A673 (cell line): ENCODE data around the gene KLHL10. TPM values are rescaled to one million over a fixed set of nuclear protein-coding genes. Genes with fewer than 3 reads are reported as not detected.

Source experiments
- Bru-seq: library from RNA; stranded (reverse); fragments of 400-500 nt; gene quantifications from one replicate; lab custom pipeline; 2021; lab: Mats Ljungman, UMichigan
- BruChase-seq, 2 experiments: library from RNA; stranded (reverse); fragments of 400-500 nt; gene quantifications; one replicate each; lab custom pipeline; 2021; lab: Mats Ljungman, UMichigan
- BruUV-seq: library from RNA; stranded (reverse); fragments of 400-500 nt; replicated peaks from 2 replicates; lab custom pipeline; 2021; lab: Mats Ljungman, UMichigan
- CTCF ChIA-PET: fragments of 300-600 bp; sonication (Branson Sonifier 250); formaldehyde crosslinking; loops from one replicate; lab custom pipeline; 2022; ENCODE audit warnings: antibody characterized with exemption; lab: Charles Lee
- POLR2A ChIA-PET: fragments of 300-600 bp; sonication (Branson Sonifier 250); formaldehyde crosslinking; loops from one replicate; lab custom pipeline; 2022; ENCODE audit warnings: antibody characterized with exemption; ENCODE audit not compliant: low non-redundant PET; lab: Charles Lee
- DNase-seq: peaks from one replicate; pipeline ENCODE4 v3.0.0-alpha.2; 2015; ENCODE audit warnings: low spot score
- H3K27ac ChIP-seq: fragments of 200-600 bp; sonication (generic); 2 replicates; pipeline ENCODE4 v1.5.1; 2016; ENCODE audit warnings: mixed run types, low read depth, mild to moderate bottlenecking, mixed read lengths, antibody characterized with exemption, low read length; ENCODE audit not compliant: poor library complexity, severe bottlenecking
- H3K27me3 ChIP-seq: fragments of 200-600 bp; sonication (generic); replicated peaks from 2 replicates; pipeline ENCODE4 v1.6.1; 2017; ENCODE audit warnings: mixed run types, low read depth, mild to moderate bottlenecking, mixed read lengths, antibody characterized with exemption, low read length; ENCODE audit not compliant: insufficient read depth, poor library complexity
- H3K36me3 ChIP-seq: fragments of 200-600 bp; sonication (generic); 2 replicates; pipeline ENCODE4 v1.6.1; 2016; ENCODE audit warnings: mixed run types, mild to moderate bottlenecking, mixed read lengths, antibody characterized with exemption, low read length; ENCODE audit not compliant: insufficient read depth, poor library complexity, severe bottlenecking
- H3K4me1 ChIP-seq: fragments of 200-600 bp; sonication (generic); 2 replicates; pipeline ENCODE4 v1.6.1; 2017; ENCODE audit warnings: mixed run types, mild to moderate bottlenecking, mixed read lengths, antibody characterized with exemption, low read length; ENCODE audit not compliant: insufficient read depth, poor library complexity, severe bottlenecking
- H3K4me3 ChIP-seq: fragments of 200-600 bp; sonication (generic); 2 replicates; pipeline ENCODE4 v1.5.1; 2016; ENCODE audit warnings: low read depth, mixed run types, mild to moderate bottlenecking, mixed read lengths, low read length; ENCODE audit not compliant: poor library complexity, severe bottlenecking
- H3K9me3 ChIP-seq: fragments of 200-600 bp; sonication (generic); 2 replicates; pipeline ENCODE4 v1.6.1; 2016; ENCODE audit warnings: mixed run types, low read depth, mild to moderate bottlenecking, mixed read lengths, antibody characterized with exemption, low read length; ENCODE audit not compliant: poor library complexity, severe bottlenecking
- EZH2 ChIP-seq: fragments of 200-600 bp; sonication (generic); IDR thresholded peaks from 2 replicates; pipeline ENCODE4 v1.6.1; 2017; ENCODE audit warnings: borderline replicate concordance, low read depth, mild to moderate bottlenecking, mixed read lengths, antibody characterized with exemption, low read length; ENCODE audit not compliant: poor library complexity, severe bottlenecking
- intact Hi-C: fragments of 100-400 bp; cut with micrococcal nuclease; formaldehyde crosslinking; loops from one replicate; pipeline ENCODE4 v1.10.0; 2022; ENCODE audit not compliant: unreplicated experiment
- long read RNA-seq: library from polyadenylated mRNA; stranded (forward); transcript quantifications from one replicate; pipeline ENCODE4 v2.0.0, GENCODE V29; 2022
- total RNA-seq: library from RNA; stranded (reverse); gene quantifications from 2 replicates; pipeline ENCODE4 v1.2.3, GENCODE V29; 2021
- TF ChIP-seq, protein P1 (sequence below): fragments of 300-800, 200-600 bp; sonication (generic); conservative IDR thresholded peaks from 2 replicates; pipeline ENCODE4 v1.5.1; 2017; ENCODE audit warnings: low read depth, mild to moderate bottlenecking, antibody characterized with exemption, low read length, moderate library complexity, mixed read lengths

The KLHL10 gene
- not detected in 2 replicates for total RNA-seq
- not detected for Bru-seq, nascent RNA
- BruChase-seq, experiment 1, labeled RNA remaining after a 2-hour chase, result not detected
- BruChase-seq, experiment 2, labeled RNA remaining after a 6-hour chase, result percentile 14 among the genes with signal in this experiment
- long read RNA-seq, result 0 reads

DNA sequence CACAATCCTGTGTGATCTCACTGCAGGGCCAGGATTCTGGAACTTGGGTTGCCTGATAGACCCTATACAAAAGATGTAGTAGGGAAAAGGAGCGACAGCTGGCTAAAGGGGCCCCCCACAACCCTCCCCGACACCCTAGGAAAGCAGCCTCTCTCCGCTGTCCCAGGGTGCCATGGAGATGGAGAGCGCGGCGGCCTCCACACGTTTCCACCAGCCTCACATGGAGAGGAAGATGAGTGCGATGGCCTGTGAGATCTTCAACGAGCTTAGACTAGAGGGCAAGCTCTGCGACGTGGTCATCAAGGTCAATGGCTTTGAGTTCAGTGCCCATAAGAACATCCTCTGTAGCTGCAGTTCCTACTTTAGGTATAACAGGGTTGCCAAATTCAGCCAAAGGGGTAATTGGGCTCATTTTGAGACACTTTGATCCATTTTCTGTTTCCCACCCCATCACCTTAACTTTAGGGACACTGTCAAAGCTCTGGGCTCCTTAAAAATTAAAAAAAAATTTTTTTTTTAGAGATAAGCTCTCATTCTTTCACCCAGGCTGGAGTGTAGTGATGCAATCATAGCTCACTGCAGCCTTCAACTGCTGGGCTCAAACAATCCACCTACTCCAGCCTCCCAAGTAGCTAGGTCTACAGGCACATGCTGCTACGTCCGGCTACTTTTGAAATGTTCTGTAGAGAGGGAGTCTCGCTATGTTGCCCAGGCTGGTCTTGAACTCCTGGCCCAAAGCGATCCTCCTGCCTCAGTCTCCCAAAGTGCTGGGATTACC lies at the start of gene KLHL10:
KLHL10 (plus strand) TSS at position 65 of the 778 bp plus-strand sequence; CDS start at position 173, 108 bp downstream.
- Histone ChIP-seq H3K27ac (no peak within 1 kb of the TSS), H3K9me3 (no peaks in the 10 kb centered on the region), H3K36me3 (no peaks in the 10 kb centered on the region), H3K4me3 (peak within 1 kb of the TSS; percentile 74), H3K4me1 (no peaks in the 10 kb centered on the region), H3K27me3 (no peaks in the 10 kb centered on the region)
- no peak for DNase-seq
- TF ChIP-seq, protein P1, sequence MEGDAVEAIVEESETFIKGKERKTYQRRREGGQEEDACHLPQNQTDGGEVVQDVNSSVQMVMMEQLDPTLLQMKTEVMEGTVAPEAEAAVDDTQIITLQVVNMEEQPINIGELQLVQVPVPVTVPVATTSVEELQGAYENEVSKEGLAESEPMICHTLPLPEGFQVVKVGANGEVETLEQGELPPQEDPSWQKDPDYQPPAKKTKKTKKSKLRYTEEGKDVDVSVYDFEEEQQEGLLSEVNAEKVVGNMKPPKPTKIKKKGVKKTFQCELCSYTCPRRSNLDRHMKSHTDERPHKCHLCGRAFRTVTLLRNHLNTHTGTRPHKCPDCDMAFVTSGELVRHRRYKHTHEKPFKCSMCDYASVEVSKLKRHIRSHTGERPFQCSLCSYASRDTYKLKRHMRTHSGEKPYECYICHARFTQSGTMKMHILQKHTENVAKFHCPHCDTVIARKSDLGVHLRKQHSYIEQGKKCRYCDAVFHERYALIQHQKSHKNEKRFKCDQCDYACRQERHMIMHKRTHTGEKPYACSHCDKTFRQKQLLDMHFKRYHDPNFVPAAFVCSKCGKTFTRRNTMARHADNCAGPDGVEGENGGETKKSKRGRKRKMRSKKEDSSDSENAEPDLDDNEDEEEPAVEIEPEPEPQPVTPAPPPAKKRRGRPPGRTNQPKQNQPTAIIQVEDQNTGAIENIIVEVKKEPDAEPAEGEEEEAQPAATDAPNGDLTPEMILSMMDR, result no peak
- no peak for TF ChIP-seq EZH2
- ChIA-PET CTCF (no interaction called here), POLR2A (no interaction called here)
- BruUV-seq, result no TSS peak
- intact Hi-C loops, result no loop called here

DNA sequence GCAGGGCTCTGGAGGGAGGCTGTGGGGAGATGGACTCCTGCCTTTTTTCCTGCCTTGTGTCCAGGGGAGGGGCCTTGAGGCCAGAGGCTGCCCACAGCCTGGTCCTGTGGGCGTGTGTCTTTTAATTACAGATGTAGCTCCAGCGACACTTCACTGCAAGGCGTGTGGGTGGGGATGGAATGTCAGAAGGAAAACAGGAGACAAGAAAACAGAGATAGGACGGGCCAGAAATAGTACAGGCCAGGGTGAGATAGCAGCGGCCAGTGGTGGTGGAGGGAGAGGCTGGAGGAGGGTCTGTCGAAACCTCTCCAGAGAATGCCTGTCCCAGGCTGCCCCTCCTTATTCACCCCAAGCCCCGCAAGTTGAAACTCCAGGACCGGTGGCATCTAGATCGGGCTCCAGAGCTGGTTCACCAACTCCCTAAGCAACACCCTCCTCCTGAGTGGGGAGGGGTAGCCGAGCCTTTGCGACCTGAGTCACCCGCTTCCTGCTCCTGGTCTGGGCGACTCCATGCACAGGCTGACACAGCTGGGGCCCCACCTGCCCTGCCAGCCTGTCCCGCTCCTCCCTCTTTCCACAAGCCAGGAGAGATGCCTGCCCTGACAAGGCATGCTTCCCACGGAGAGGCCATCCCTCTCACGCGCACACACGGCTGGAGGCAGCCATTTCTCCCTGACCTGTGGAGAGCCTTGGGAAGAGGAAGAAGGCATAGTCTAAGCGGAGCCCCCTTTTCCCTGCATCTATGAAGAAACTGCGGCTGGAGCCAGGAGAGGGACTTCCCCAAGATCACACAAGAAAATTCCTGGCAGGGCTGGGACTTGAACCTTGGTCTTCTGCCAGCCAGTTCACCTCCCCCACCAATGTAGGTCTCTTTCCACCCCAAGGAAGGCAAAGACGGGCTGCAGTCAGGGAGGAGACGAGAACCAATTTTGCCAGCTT lies 44.5 kb upstream of the KLHL10 start:
- Histone ChIP-seq H3K9me3 (no peaks in the 10 kb centered on the region), H3K4me3 (no peak overlapping the region), H3K4me1 (no peaks in the 10 kb centered on the region), H3K27ac (no peak overlapping the region), H3K27me3 (no peaks in the 10 kb centered on the region), H3K36me3 (no peaks in the 10 kb centered on the region)
- intact Hi-C loops, result no loop called here
- CTCF ChIA-PET, result no interaction called here
- POLR2A ChIA-PET, result no interaction called here
- DNase-seq, result no peak
- TF ChIP-seq, protein P1, result no peak
- TF ChIP-seq EZH2, result no peak
- no TSS peak for BruUV-seq

DNA sequence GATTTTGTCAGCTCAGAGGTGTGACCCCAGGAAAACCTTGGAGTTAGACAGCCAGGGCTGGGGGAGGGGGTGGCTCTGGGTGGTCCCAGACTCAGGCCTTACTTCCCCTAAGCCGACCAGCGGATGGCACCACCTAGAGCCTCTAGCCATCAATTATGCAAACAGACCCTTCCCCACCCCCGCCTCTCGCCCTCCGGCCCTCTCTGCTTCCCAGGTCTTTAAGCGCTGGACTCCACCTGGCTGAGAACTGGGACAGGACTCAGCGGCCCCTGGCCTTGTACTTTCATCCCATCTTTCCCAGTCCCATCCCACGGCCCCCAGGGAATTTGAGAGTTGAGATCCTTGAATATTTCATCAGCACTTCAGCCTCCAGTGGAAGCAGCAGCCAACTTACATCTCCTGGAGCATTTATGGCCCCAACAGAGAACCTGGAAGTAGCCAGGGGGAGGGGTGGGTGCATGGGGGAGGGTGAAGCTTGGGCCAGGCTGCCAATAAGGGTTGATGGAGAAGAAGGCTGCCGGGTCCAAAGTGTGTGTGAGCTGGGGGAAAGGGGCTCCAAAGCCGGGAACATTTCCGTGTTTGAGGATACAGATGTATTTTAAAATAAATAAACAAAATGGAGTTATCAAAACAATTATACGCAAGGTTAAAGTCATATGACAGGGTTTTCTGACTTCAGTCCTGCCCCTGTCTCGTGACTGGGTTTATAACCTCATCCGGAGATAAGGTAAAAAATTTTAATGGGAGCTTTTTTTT lies 43.7 kb upstream of the KLHL10 start:
- no TSS peak for BruUV-seq
- H3K9me3 ChIP-seq, result no peaks in the 10 kb centered on the region
- H3K27ac ChIP-seq, result no peak overlapping the region
- ChIA-PET POLR2A (no interaction called here), CTCF (no interaction called here)
- intact Hi-C loops, result no loop called here
- no peak overlapping the region for H3K4me3 ChIP-seq
- no peaks in the 10 kb centered on the region for H3K36me3 ChIP-seq
- H3K27me3 ChIP-seq, result no peaks in the 10 kb centered on the region
- TF ChIP-seq, protein P1, result no peak
- no peak for TF ChIP-seq EZH2
- no peak for DNase-seq
- H3K4me1 ChIP-seq, result no peaks in the 10 kb centered on the region
